Fibroblast of lung (primary cell): Measurements from ENCODE around the gene DIAPH3. TPM values are rescaled to one million over a fixed set of nuclear protein-coding genes. Genes with fewer than 3 reads are reported as not detected.

Source experiments
- DNase-seq, 2 donors: peaks; one replicate each; pipeline versions ENCODE4 v3.0.0 to v3.0.0-alpha.2; 2010; ENCODE audit warnings: low read depth in 2 of 2
- H2AFZ ChIP-seq: 2 replicates; pipeline ENCODE4 v1.5.1; 2012; ENCODE audit warnings: low read length, control low read depth, inconsistent platforms
- H3K27ac ChIP-seq: 2 replicates; pipeline ENCODE4 v1.5.1; 2011; ENCODE audit warnings: low read length, control low read depth; ENCODE audit not compliant: insufficient read depth
- H3K27me3 ChIP-seq: 2 replicates; pipeline ENCODE4 v1.5.1; 2011; ENCODE audit warnings: mild to moderate bottlenecking, low read length; ENCODE audit not compliant: control insufficient read depth, insufficient read depth
- H3K36me3 ChIP-seq: 2 replicates; pipeline ENCODE4 v1.5.1; 2011; ENCODE audit warnings: low read length; ENCODE audit not compliant: control insufficient read depth, insufficient read depth
- H3K4me1 ChIP-seq: 2 replicates; pipeline ENCODE4 v1.5.1; 2011; ENCODE audit warnings: low read length; ENCODE audit not compliant: control insufficient read depth, insufficient read depth; ENCODE audit errors: extremely low read depth
- H3K4me2 ChIP-seq: 2 replicates; pipeline ENCODE4 v1.5.1; 2011; ENCODE audit warnings: low read length, control low read depth; ENCODE audit not compliant: insufficient read depth; ENCODE audit errors: extremely low read depth
- H3K4me3 ChIP-seq, 4 experiments: fragments of 200-600 bp in 1 of 4; sonication (generic) in 1 of 4; replicated peaks in 1 of 4; 2 replicates each; pipeline ENCODE4 v1.5.1; 2011 to 2016; ENCODE audit warnings: low read length in 4 of 4, low read depth in 3 of 4, mild to moderate bottlenecking in 3 of 4, control low read depth in 2 of 4, inconsistent platforms in 1 of 4, mixed read lengths in 1 of 4; ENCODE audit not compliant: insufficient read depth in 1 of 4; ENCODE audit errors: control extremely low read depth in 1 of 4
- H3K79me2 ChIP-seq: 2 replicates; pipeline ENCODE4 v1.5.1; 2012; ENCODE audit warnings: mild to moderate bottlenecking, low read length, inconsistent platforms; ENCODE audit not compliant: control insufficient read depth, insufficient read depth
- H3K9ac ChIP-seq: 2 replicates; pipeline ENCODE4 v1.5.1; 2011; ENCODE audit warnings: mild to moderate bottlenecking, low read length, control low read depth; ENCODE audit not compliant: insufficient read depth
- H3K9me3 ChIP-seq: 2 replicates; pipeline ENCODE4 v1.5.1; 2012; ENCODE audit warnings: low read depth, low read length; ENCODE audit not compliant: control insufficient read depth, insufficient read depth
- H4K20me1 ChIP-seq: 2 replicates; pipeline ENCODE4 v1.5.1; 2011; ENCODE audit warnings: low read length; ENCODE audit not compliant: control insufficient read depth, insufficient read depth; ENCODE audit errors: extremely low read depth
- EZH2 ChIP-seq: IDR thresholded peaks from 2 replicates; pipeline ENCODE4 v1.5.1; 2012; ENCODE audit warnings: low read length, control low read depth, mild to moderate bottlenecking; ENCODE audit errors: missing control alignments
- polyA plus RNA-seq, 2 donors: library from polyadenylated mRNA; depleted of rRNA in 1 of 2; stranded (reverse) in 1 of 2; unstranded in 1 of 2; fragments of >200 nt; gene quantifications; 2 replicates each; pipeline ENCODE4 v1.2.1, GENCODE V29; 2011 to 2012; ENCODE audit warnings: missing spikeins in 1 of 2
- total RNA-seq: library from RNA; depleted of rRNA; stranded (reverse); fragments of >200 nt; gene quantifications from 2 replicates; pipeline ENCODE4 v1.2.1, GENCODE V29; 2014
- TF ChIP-seq, protein P1 (sequence below), 2 donors: IDR thresholded peaks in 1 of 2; conservative IDR thresholded peaks in 1 of 2; 1 replicate in 1 of 2; 2 replicates in 1 of 2; pipeline ENCODE4 v1.5.1; 2011 to 2012; ENCODE audit warnings: low read length in 2 of 2, control low read depth in 1 of 2, inconsistent platforms in 1 of 2, low read depth in 1 of 2, mild to moderate bottlenecking in 1 of 2

The DIAPH3 gene
- total and polyA plus RNA-seq, 2 donors (not counting 1 experiment from before 2014, with no cell fraction given): 5.9 to 10.9 TPM

DNA sequence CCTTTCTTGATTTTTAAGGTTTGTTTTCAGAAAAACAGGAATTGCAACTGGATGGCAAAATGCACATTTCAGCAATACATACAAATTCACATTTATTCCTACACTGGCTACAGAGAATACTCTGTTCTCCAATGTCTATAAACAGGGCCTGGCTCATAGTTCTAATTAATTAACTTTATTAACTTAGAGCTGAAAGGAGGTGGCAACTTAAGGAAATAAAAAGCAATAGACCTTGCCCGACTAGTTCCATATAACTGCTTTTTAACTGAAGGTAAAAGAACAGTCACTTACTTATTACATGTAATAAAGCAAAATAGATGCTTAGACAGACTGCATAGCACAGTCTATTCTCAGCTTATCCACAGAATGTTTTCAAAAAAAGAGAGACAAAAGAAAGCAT, 498.5 kb downstream of the DIAPH3 start:
- H4K20me1 ChIP-seq: no peaks in the 10 kb centered on the region
- no peaks in the 10 kb centered on the region for H3K36me3 ChIP-seq
- H3K4me1 ChIP-seq: no peaks in the 10 kb centered on the region
- H3K79me2 ChIP-seq: no peaks in the 10 kb centered on the region
- H3K4me3 ChIP-seq: no peak overlapping the region
- no peaks in the 10 kb centered on the region for H3K27me3 ChIP-seq
- no peaks in the 10 kb centered on the region for H3K9me3 ChIP-seq
- no peak overlapping the region for H2AFZ ChIP-seq
- H3K9ac ChIP-seq: no peak overlapping the region
- DNase-seq: no peak
- TF ChIP-seq EZH2: no peak
- TF ChIP-seq, protein P1, sequence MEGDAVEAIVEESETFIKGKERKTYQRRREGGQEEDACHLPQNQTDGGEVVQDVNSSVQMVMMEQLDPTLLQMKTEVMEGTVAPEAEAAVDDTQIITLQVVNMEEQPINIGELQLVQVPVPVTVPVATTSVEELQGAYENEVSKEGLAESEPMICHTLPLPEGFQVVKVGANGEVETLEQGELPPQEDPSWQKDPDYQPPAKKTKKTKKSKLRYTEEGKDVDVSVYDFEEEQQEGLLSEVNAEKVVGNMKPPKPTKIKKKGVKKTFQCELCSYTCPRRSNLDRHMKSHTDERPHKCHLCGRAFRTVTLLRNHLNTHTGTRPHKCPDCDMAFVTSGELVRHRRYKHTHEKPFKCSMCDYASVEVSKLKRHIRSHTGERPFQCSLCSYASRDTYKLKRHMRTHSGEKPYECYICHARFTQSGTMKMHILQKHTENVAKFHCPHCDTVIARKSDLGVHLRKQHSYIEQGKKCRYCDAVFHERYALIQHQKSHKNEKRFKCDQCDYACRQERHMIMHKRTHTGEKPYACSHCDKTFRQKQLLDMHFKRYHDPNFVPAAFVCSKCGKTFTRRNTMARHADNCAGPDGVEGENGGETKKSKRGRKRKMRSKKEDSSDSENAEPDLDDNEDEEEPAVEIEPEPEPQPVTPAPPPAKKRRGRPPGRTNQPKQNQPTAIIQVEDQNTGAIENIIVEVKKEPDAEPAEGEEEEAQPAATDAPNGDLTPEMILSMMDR (conservative IDR thresholded peaks at IDR 0.05 in 1 of 2, IDR thresholded peaks at IDR 0.05 in 1 of 2; ENCODE audit: low read depth in 1 of 2, low read length in 2 of 2): no peak
- H3K4me2 ChIP-seq: no peak overlapping the region
- no peak overlapping the region for H3K27ac ChIP-seq

DNA sequence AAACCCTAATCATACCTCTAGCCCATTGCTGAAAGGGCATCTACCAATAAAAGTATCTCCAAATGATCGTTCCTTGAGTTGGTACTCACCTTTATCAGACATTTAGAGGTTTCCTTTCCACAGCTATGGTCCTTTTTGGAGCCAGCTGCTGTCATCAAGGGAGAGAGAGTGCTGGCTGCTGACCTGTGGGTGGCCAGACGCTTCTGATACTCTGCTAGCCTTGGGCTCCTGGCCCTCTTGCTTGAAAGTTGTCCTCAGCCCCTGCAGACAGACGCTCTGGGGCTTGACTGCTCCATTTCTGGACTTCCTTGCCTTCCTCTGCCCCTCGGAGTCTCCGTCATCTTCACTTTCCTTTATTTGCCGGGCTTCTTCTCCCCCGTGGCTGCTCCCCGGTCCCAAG, 499.1 kb downstream of the DIAPH3 start:
- H3K4me1 ChIP-seq: no peaks in the 10 kb centered on the region

DNA sequence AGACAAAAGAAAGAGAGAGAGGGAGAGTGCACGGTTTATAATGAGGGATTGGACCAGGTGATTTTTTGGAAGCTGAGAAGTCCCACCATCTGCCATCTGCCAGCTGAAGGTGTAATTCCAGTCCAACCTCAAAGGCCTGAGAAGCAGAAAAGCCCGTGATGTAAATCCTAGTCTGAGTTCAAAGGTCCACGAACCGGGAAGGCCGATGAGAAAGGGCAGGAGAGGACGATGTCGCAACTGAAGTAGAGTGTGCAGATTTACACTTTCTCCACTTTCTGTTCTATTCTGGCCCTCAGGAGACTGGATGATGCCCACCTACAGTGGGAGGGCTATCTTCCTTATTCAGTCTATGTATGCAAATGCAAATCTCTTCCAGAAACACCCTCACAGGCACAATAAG, 500.0 kb downstream of the DIAPH3 start:
- DNase-seq: no peak
- Histone ChIP-seq H2AFZ (no peak overlapping the region), H3K4me2 (no peak overlapping the region), H3K9me3 (no peaks in the 10 kb centered on the region), H3K4me3 (no peak overlapping the region), H3K4me1 (no peaks in the 10 kb centered on the region), H3K36me3 (no peaks in the 10 kb centered on the region), H4K20me1 (no peaks in the 10 kb centered on the region), H3K27ac (no peak overlapping the region), H3K9ac (no peak overlapping the region), H3K79me2 (no peaks in the 10 kb centered on the region), H3K27me3 (no peaks in the 10 kb centered on the region)
- TF ChIP-seq EZH2: no peak
- TF ChIP-seq, protein P1 (conservative IDR thresholded peaks at IDR 0.05 in 1 of 2, IDR thresholded peaks at IDR 0.05 in 1 of 2; ENCODE audit: low read depth in 1 of 2, low read length in 2 of 2): no peak

More for the DNA sequence above, 499.1 kb downstream of the DIAPH3 start:
- no peak overlapping the region for H3K27ac ChIP-seq
- no peak for TF ChIP-seq EZH2
- TF ChIP-seq, protein P1 (conservative IDR thresholded peaks at IDR 0.05 in 1 of 2, IDR thresholded peaks at IDR 0.05 in 1 of 2; ENCODE audit: low read depth in 1 of 2, low read length in 2 of 2): no peak
- H3K27me3 ChIP-seq: no peaks in the 10 kb centered on the region
- H3K9me3 ChIP-seq: no peaks in the 10 kb centered on the region
- no peaks in the 10 kb centered on the region for H3K79me2 ChIP-seq
- no peak overlapping the region for H3K9ac ChIP-seq
- H2AFZ ChIP-seq: no peak overlapping the region
- H3K36me3 ChIP-seq: no peaks in the 10 kb centered on the region
- no peaks in the 10 kb centered on the region for H4K20me1 ChIP-seq
- H3K4me2 ChIP-seq: no peak overlapping the region
- no peak for DNase-seq
- no peak overlapping the region for H3K4me3 ChIP-seq
